Endothelial cell of umbilical vein (primary cell): ENCODE results near the gene PDE3A. TPM values are rescaled to one million over a fixed set of nuclear protein-coding genes. Genes with fewer than 3 reads are reported as not detected.

Experiments used
- BruUV-seq: library from RNA; stranded (reverse); fragments of 400-500 nt; replicated peaks from 2 replicates; lab custom pipeline; 2021; lab: Mats Ljungman, UMichigan
- CTCF ChIA-PET: fragments of 300-600, 350-600 bp; sonication (Branson Sonifier 250); formaldehyde crosslinking; loops from one replicate; lab custom pipeline; 2021; ENCODE audit warnings: antibody characterized with exemption, inconsistent platforms; lab: Charles Lee
- POLR2A ChIA-PET: fragments of 300-600, 350-600 bp; sonication (Branson Sonifier 250); formaldehyde crosslinking; loops from one replicate; lab custom pipeline; 2021; ENCODE audit warnings: antibody characterized with exemption, inconsistent platforms; lab: Charles Lee
- DNase-seq: peaks from one replicate; pipeline ENCODE4 v3.0.0-alpha.2; 2011; ENCODE audit warnings: low read depth, low spot score
- FAIRE-seq: peaks from 2 replicates; lab custom pipeline; 2011; peaks lifted over from hg19 to GRCh38; lab: Jason Lieb, UNC
- H2AFZ ChIP-seq: 2 replicates; pipeline ENCODE4 v1.6.0; 2012; ENCODE audit warnings: low read depth, low read length, control low read depth, inconsistent platforms
- H3K27ac ChIP-seq: 2 replicates; pipeline ENCODE4 v1.5.1; 2011; ENCODE audit warnings: low read depth, mild to moderate bottlenecking, control low read depth, low read length, moderate library complexity; ENCODE audit not compliant: insufficient read depth
- H3K27me3 ChIP-seq, 2 experiments: 2 replicates each; pipeline versions ENCODE4 v1.6.0 to v1.6.1; 2011; ENCODE audit warnings: low read length in 2 of 2, mixed read lengths in 1 of 2; ENCODE audit not compliant: control insufficient read depth in 2 of 2, insufficient read depth in 2 of 2
- H3K36me3 ChIP-seq, 2 experiments: 2 replicates in 1 of 2; 3 replicates in 1 of 2; pipeline ENCODE4 v1.5.1; 2011; ENCODE audit warnings: low read length in 2 of 2, mild to moderate bottlenecking in 1 of 2, moderate library complexity in 1 of 2; ENCODE audit not compliant: control insufficient read depth in 2 of 2, insufficient read depth in 2 of 2; ENCODE audit errors: extremely low read depth in 1 of 2
- H3K4me1 ChIP-seq: 3 replicates; pipeline ENCODE4 v1.5.1; 2011; ENCODE audit warnings: mild to moderate bottlenecking, low read length; ENCODE audit not compliant: control insufficient read depth, insufficient read depth; ENCODE audit errors: extremely low read depth
- H3K4me2 ChIP-seq: 2 replicates; pipeline ENCODE4 v1.6.1; 2011; ENCODE audit warnings: low read length, control low read depth, mixed read lengths; ENCODE audit not compliant: insufficient read depth
- H3K4me3 ChIP-seq, 3 experiments: fragments of 200-600 bp in 1 of 3; sonication (generic), shearing (Covaris generic) in 1 of 3; replicated peaks in 1 of 3; 2 replicates each; pipeline ENCODE4 v1.5.1; 2011 to 2016; ENCODE audit warnings: control low read depth in 3 of 3, low read length in 3 of 3, mild to moderate bottlenecking in 2 of 3, inconsistent platforms in 1 of 3, low read depth in 1 of 3, moderate library complexity in 1 of 3; ENCODE audit not compliant: insufficient read depth in 1 of 3
- H3K79me2 ChIP-seq: 2 replicates; pipeline ENCODE4 v1.6.0; 2012; ENCODE audit warnings: low read length, inconsistent platforms; ENCODE audit not compliant: control insufficient read depth, insufficient read depth
- H3K9ac ChIP-seq: replicated peaks from 2 replicates; pipeline ENCODE3; 2011; ENCODE audit warnings: low read length, control low read depth; ENCODE audit not compliant: insufficient read depth; ENCODE audit errors: extremely low read depth
- H3K9me1 ChIP-seq: replicated peaks from 3 replicates; pipeline ENCODE4 v1.6.0; 2011; ENCODE audit warnings: mild to moderate bottlenecking, low read length; ENCODE audit not compliant: control insufficient read depth, insufficient read depth; ENCODE audit errors: extremely low read depth
- H3K9me3 ChIP-seq: replicated peaks from 2 replicates; pipeline ENCODE4 v1.5.1; 2012; ENCODE audit warnings: low read length, inconsistent platforms; ENCODE audit not compliant: control insufficient read depth, insufficient read depth
- H4K20me1 ChIP-seq: replicated peaks from 2 replicates; pipeline ENCODE3; 2011; ENCODE audit warnings: mild to moderate bottlenecking, low read length; ENCODE audit not compliant: control insufficient read depth, insufficient read depth; ENCODE audit errors: extremely low read depth
- CTCF ChIP-seq, 2 donors: IDR thresholded peaks; 1 replicate in 1 of 2; 2 replicates in 1 of 2; pipeline ENCODE4 v1.5.1; 2011; ENCODE audit warnings: low read length in 2 of 2, mild to moderate bottlenecking in 2 of 2, moderate library complexity in 2 of 2, control low read depth in 1 of 2, inconsistent platforms in 1 of 2, low read depth in 1 of 2; ENCODE audit not compliant: insufficient read depth in 1 of 2; ENCODE audit errors: extremely low read depth in 1 of 2
- EZH2 ChIP-seq: IDR thresholded peaks from 2 replicates; pipeline ENCODE4 v1.6.1; 2012; ENCODE audit warnings: borderline replicate concordance, low read depth, mild to moderate bottlenecking, moderate library complexity, low read length, inconsistent platforms; ENCODE audit not compliant: severe bottlenecking
- FOS ChIP-seq: IDR thresholded peaks from 2 replicates; pipeline ENCODE4 v1.6.1; 2011; ENCODE audit warnings: mild to moderate bottlenecking, low read length, moderate library complexity, borderline replicate concordance; ENCODE audit not compliant: insufficient read depth
- GATA2 ChIP-seq: IDR thresholded peaks from 2 replicates; pipeline ENCODE4 v1.7.0; 2011; ENCODE audit warnings: low read depth, mild to moderate bottlenecking, moderate library complexity, mixed read lengths, low read length; ENCODE audit not compliant: insufficient read length, insufficient read depth
- JUN ChIP-seq: IDR thresholded peaks from 2 replicates; pipeline ENCODE4 v1.6.1; 2011; ENCODE audit warnings: borderline replicate concordance, low read depth; ENCODE audit not compliant: insufficient read length, insufficient read depth
- MAX ChIP-seq: IDR thresholded peaks from 2 replicates; pipeline ENCODE4 v1.6.1; 2011; ENCODE audit not compliant: insufficient read depth, insufficient read length
- MYC ChIP-seq: IDR thresholded peaks from one replicate; pipeline ENCODE4 v1.6.1; 2011; ENCODE audit warnings: mild to moderate bottlenecking, low read depth, low read length
- POLR2A ChIP-seq: IDR thresholded peaks from 2 replicates; pipeline ENCODE4 v1.6.1; 2012; ENCODE audit warnings: low read depth, mild to moderate bottlenecking, control low read depth, low read length
- POLR2AphosphoS5 ChIP-seq: IDR thresholded peaks from 2 replicates; pipeline ENCODE4 v1.6.1; 2012; ENCODE audit warnings: low read depth, mild to moderate bottlenecking, control low read depth, low read length, moderate library complexity; ENCODE audit not compliant: insufficient read depth
- dilution Hi-C: fragments of 300-500 bp; cut with MboI; formaldehyde crosslinking; loops from one replicate; pipeline ENCODE4 v1.15.0; 2019; ENCODE audit warnings: low sequenced_read_pairs; ENCODE audit not compliant: extremely low pct_ligation_motif_present
- intact Hi-C: fragments of 100-400 bp; cut with micrococcal nuclease; formaldehyde crosslinking; loops from one replicate; pipeline ENCODE4 v1.10.0; 2022
- polyA plus RNA-seq, 4 experiments: library from polyadenylated mRNA; depleted of rRNA in 3 of 4; stranded (reverse) in 3 of 4; unstranded in 1 of 4; fragments of >200 nt; gene quantifications; 2 replicates each; pipeline versions ENCODE4 v1.2.1 to v1.2.3, GENCODE V29; 2011 to 2012; ENCODE audit warnings: missing spikeins in 1 of 4
- total RNA-seq: library from RNA; stranded (reverse); gene quantifications from 2 replicates; pipeline ENCODE4 v1.2.3, GENCODE V29; 2021

Gene PDE3A
- total and polyA plus RNA-seq, 2 donors (not counting 3 experiments of a cell fraction or from before 2014, with no cell fraction given) = 14.0 to 27.4 TPM

GRCh38 chr12:20472102-20472782, 103.9 kb downstream of the PDE3A start:
- no peak for TF ChIP-seq POLR2A
- TF ChIP-seq GATA2 = no peak
- TF ChIP-seq JUN = peak; percentile 28
- peaks cover 0 to 2% of the 10 kb centered on the region in 2 experiments for H3K36me3 ChIP-seq
- dilution Hi-C loops (no loop called here), intact Hi-C loops (no loop called here)
- H3K27me3 ChIP-seq = no peaks in the 10 kb centered on the region
- H3K9me3 ChIP-seq = no peaks in the 10 kb centered on the region
- H2AFZ ChIP-seq = peak overlapping the region; percentile 45
- H4K20me1 ChIP-seq = no peaks in the 10 kb centered on the region
- H3K79me2 ChIP-seq = peaks cover 13% of the 10 kb centered on the region
- no TSS peak for BruUV-seq
- peak overlapping the region; percentile 72 for H3K4me2 ChIP-seq
- no peak overlapping the region for H3K9ac ChIP-seq
- ChIA-PET POLR2A (no interaction called here), CTCF (interaction anchor here (1.2 to 2.4 kb wide), 5 partner anchors 9 to 32 kb away, joined by 3 to 6 read pairs (median 5); no protein-coding TSS in a partner anchor)
- no peaks in the 10 kb centered on the region for H3K9me1 ChIP-seq
- no peak overlapping the region for H3K4me3 ChIP-seq
- peaks cover 13% of the 10 kb centered on the region for H3K4me1 ChIP-seq
- FAIRE-seq = no peak
- DNase-seq = peak; percentile 86
- peak overlapping the region; percentile 48 for H3K27ac ChIP-seq

DNA sequence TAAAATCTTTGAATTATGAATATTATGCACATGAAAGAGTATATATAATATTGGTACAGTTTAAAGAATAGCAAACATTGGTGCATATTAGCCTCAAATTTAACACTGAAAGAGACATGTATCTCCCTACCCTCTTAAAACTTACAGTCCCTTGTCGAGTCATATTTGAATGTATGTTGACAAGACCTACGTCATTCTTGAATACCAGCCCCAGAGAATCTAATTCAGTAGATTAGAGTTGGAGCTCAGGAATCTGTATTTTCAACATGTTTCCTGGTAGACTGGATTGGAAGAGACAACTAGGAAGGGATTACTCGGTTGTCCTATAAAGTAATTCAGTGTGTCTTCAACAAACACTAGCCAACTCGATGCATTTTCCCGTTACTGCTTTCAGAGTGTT, 104.8 kb downstream of the PDE3A start:
- BruUV-seq = no TSS peak
- Histone ChIP-seq H3K27me3 (no peaks in the 10 kb centered on the region), H3K27ac (no peak overlapping the region), H3K79me2 (peaks cover 13% of the 10 kb centered on the region), H3K9ac (no peak overlapping the region), H3K4me3 (no peak overlapping the region), H4K20me1 (no peaks in the 10 kb centered on the region), H3K4me1 (peaks cover 13% of the 10 kb centered on the region), H3K36me3 (peaks cover 0 to 2% of the 10 kb centered on the region in 2 experiments), H3K9me3 (no peaks in the 10 kb centered on the region), H3K4me2 (no peak overlapping the region), H3K9me1 (no peaks in the 10 kb centered on the region), H2AFZ (no peak overlapping the region)
- FAIRE-seq (no peak), DNase-seq (no peak)
- intact Hi-C loops (no loop called here), dilution Hi-C loops (no loop called here)
- TF ChIP-seq EZH2 (no peak), JUN (no peak), GATA2 (no peak), MAX (no peak), MYC (no peak), FOS (no peak), POLR2A (no peak), POLR2AphosphoS5 (no peak), CTCF (IDR thresholded peaks at IDR 0.05; ENCODE audit: extremely low read depth in 1 of 2, insufficient read depth in 1 of 2, low read depth in 1 of 2, low read length in 2 of 2) (no peak)
- CTCF ChIA-PET = interaction anchor here (1.5 to 2.4 kb wide), 4 partner anchors 9 to 31 kb away, joined by 3 to 6 read pairs (median 5); no protein-coding TSS in a partner anchor
- POLR2A ChIA-PET = no interaction called here
